ENCODE results near the gene ATP9B. TPM values are rescaled to one million over a fixed set of nuclear protein-coding genes. Genes with fewer than 3 reads are reported as not detected.

Gene ATP9B
- total and polyA plus RNA-seq, 4 donors, result 7.1 to 31.4 (median 15.5) TPM

DNA sequence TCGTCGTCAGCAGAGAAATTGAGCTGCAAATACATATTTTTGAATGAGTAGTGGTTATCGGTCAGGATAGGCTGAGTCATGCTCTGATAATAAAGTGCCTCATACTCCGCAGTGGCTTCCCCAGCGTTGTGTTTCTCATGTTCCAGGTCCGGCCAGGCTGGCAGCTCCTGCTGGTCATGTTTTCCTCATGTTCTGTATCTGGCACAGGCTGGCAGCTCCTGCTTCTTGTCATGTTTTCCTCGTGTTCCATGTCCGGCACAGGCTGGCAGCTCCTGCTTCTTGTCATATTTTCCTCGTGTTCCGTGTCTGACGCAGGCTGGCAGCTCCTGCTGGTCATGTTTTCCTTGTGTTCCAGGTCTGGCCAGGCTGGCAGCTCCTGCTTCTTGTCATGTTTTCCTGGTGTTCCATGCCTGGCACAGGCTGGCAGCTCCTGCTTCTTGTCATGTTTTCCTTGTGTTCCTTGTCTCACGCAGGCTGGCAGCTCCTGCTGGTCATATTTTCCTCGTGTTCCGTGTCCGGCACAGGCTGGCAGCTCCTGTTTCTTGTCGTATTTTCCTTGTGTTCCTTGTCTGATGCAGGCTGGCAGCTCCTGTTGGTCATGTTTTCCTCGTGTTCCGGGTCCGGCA is 148.9 kb downstream of the ATP9B start:
- H3K4me1 ChIP-seq (ENCODE audit: control insufficient read depth in 4 of 4, insufficient read depth in 4 of 4, low read length in 3 of 4), result no peaks in the 10 kb centered on the region
- no peak for DNase-seq (ENCODE audit: low spot score)
- H3K36me3 ChIP-seq (ENCODE audit: control insufficient read depth in 4 of 4, insufficient read depth in 3 of 4, low read depth in 1 of 4, low read length in 3 of 4), result peaks cover 0 to 6% (median 1%) of the 10 kb centered on the region in 4 donors
- H3K4me3 ChIP-seq (ENCODE audit: low read depth in 1 of 3, low read length in 3 of 3), result no peak overlapping the region
- H3K9ac ChIP-seq (ENCODE audit: low read depth in 1 of 2, low read length in 2 of 2), result no peak overlapping the region
- H3K27ac ChIP-seq (ENCODE audit: low read depth in 1 of 2, low read length in 2 of 2), result no peak overlapping the region
- H3K27me3 ChIP-seq (ENCODE audit: control insufficient read depth in 4 of 4, insufficient read depth in 4 of 4, low read length in 3 of 4), result no peaks in the 10 kb centered on the region
- 96% methylated on average over 19 of the region's 19 CpGs for WGBS
- TF ChIP-seq YY1 (IDR thresholded peaks at IDR 0.05), result no peak
- no peak for TF ChIP-seq MAX (IDR thresholded peaks at IDR 0.05)
- TF ChIP-seq GABPA (IDR thresholded peaks at IDR 0.05 in 1 of 2, conservative IDR thresholded peaks at IDR 0.05 in 1 of 2), result no peak
- TF ChIP-seq NR2F2 (IDR thresholded peaks at IDR 0.05), result no peak
- TF ChIP-seq, protein P1, sequence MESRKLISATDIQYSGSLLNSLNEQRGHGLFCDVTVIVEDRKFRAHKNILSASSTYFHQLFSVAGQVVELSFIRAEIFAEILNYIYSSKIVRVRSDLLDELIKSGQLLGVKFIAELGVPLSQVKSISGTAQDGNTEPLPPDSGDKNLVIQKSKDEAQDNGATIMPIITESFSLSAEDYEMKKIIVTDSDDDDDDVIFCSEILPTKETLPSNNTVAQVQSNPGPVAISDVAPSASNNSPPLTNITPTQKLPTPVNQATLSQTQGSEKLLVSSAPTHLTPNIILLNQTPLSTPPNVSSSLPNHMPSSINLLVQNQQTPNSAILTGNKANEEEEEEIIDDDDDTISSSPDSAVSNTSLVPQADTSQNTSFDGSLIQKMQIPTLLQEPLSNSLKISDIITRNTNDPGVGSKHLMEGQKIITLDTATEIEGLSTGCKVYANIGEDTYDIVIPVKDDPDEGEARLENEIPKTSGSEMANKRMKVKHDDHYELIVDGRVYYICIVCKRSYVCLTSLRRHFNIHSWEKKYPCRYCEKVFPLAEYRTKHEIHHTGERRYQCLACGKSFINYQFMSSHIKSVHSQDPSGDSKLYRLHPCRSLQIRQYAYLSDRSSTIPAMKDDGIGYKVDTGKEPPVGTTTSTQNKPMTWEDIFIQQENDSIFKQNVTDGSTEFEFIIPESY (IDR thresholded peaks at IDR 0.05), result no peak
- no peak for TF ChIP-seq RAD21 (IDR thresholded peaks at IDR 0.05)
- no peak for TF ChIP-seq EGR1 (IDR thresholded peaks at IDR 0.05; ENCODE audit: low read depth in 2 of 2)
- TF ChIP-seq TAF1 (conservative IDR thresholded peaks at IDR 0.05), result no peak
- no peak for TF ChIP-seq FOXA1 (IDR thresholded peaks at IDR 0.05)
- no peak for TF ChIP-seq HNF4G (IDR thresholded peaks at IDR 0.05)
- TF ChIP-seq JUND (IDR thresholded peaks at IDR 0.05), result no peak
- TF ChIP-seq REST (IDR thresholded peaks at IDR 0.05), result no peak
- TF ChIP-seq FOXA2 (IDR thresholded peaks at IDR 0.05), result no peak
- no peak for TF ChIP-seq RXRA (IDR thresholded peaks at IDR 0.05)
- no peak for TF ChIP-seq HNF4A (conservative IDR thresholded peaks at IDR 0.05)
- no peak for TF ChIP-seq CTCF (IDR thresholded peaks at IDR 0.05; ENCODE audit: low read depth, low read length, missing input control)
- TF ChIP-seq, protein P2, sequence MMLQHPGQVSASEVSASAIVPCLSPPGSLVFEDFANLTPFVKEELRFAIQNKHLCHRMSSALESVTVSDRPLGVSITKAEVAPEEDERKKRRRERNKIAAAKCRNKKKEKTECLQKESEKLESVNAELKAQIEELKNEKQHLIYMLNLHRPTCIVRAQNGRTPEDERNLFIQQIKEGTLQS (IDR thresholded peaks at IDR 0.05), result no peak
- no peak for TF ChIP-seq SP1 (IDR thresholded peaks at IDR 0.05)
- H3K9me3 ChIP-seq (ENCODE audit: control insufficient read depth in 4 of 4, low read length in 3 of 4), result no peaks in the 10 kb centered on the region

Data from liver (tissue), 9 donors.